Measurements from ENCODE around the gene PPARD.

DNA sequence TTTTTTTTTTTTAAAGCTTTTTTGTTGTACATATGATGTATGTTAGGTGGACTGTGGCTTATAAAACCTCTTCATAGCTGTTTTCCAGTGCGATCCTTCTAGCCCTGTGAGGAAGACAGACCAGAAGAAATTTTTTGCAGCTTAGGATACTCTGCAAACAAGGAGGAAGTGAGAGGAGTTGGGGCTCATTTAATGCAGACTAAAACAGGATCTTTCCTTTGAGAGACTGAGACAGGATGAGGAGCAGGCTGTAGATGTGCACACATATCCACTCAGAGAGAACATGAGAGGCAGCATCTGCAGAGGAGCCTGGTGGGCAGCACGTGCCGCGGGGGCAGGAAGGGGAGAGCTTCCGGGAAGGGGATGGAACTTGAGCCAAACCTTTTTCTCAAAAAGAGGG, 45.7 kb downstream of the PPARD start:
- TF ChIP-seq POLR2A (IDR thresholded peaks at IDR 0.05; ENCODE audit: low read depth, low read length) = no peak
- no peak for TF ChIP-seq POLR2AphosphoS5 (IDR thresholded peaks at IDR 0.05; ENCODE audit: low read depth, low read length)
- TF ChIP-seq TAF1 (IDR thresholded peaks at IDR 0.05; ENCODE audit: low read depth, low read length) = no peak
- peak; percentile 66 for TF ChIP-seq SPI1 (IDR thresholded peaks at IDR 0.05; ENCODE audit: low read depth, low read length)
- no peak for TF ChIP-seq POU2F2 (IDR thresholded peaks at IDR 0.05; ENCODE audit: low read depth, low read length)
